HG02852 (cell line): ENCODE data around the gene TAS2R60.
"Not testable (repeated sequence)": the region's sequence is repeated elsewhere in the genome, so short reads cannot be mapped to it uniquely, and the experiment has no call there.

Source experiments
- ATAC-seq: cut with Tn5 transposase; IDR thresholded peaks from one replicate; pipeline ENCODE4 v1.9.1; 2021; ENCODE audit warnings: mild to moderate bottlenecking, moderate library complexity; ENCODE audit not compliant: unreplicated experiment

Gene TAS2R60

GRCh38 chr7:143467724-143468123, 24.5 kb downstream of the TAS2R60 start:
- no peak for ATAC-seq

GRCh38 chr7:143472071-143472689, 28.9 kb downstream of the TAS2R60 start:
- ATAC-seq = not testable (repeated sequence)

- ATAC-seq = no peak
Measured at GRCh38 chr7:143477501-143478150, 34.4 kb downstream of the TAS2R60 start, which contains the start of gene TAS2R41. Gene TAS2R41, plus strand, starts transcription at chr7:143477873. Its CDS starts 0 bp downstream, at chr7:143477873.

- no peak for ATAC-seq
Measured at GRCh38 chr7:143479055-143479766, 36.0 kb downstream of the TAS2R60 start.

GRCh38 chr7:143480501-143480900, 37.2 kb downstream of the TAS2R60 start:
- ATAC-seq = no peak

GRCh38 chr7:143484119-143484518, 40.9 kb downstream of the TAS2R60 start:
- ATAC-seq = no peak

- ATAC-seq = no peak
Measured at GRCh38 chr7:143485094-143485493, 41.8 kb downstream of the TAS2R60 start.

- ATAC-seq = no peak
Measured at GRCh38 chr7:143485500-143485899, 42.2 kb downstream of the TAS2R60 start.

GRCh38 chr7:143486266-143486665, 43.0 kb downstream of the TAS2R60 start:
- not testable (repeated sequence) for ATAC-seq

- ATAC-seq = no peak
Measured at GRCh38 chr7:143487061-143487460, 43.8 kb downstream of the TAS2R60 start.

GRCh38 chr7:143487566-143487965, 44.3 kb downstream of the TAS2R60 start:
- no peak for ATAC-seq

GRCh38 chr7:143490717-143491306, 47.6 kb downstream of the TAS2R60 start:
- ATAC-seq = no peak

GRCh38 chr7:143492043-143492471, 48.8 kb downstream of the TAS2R60 start:
- ATAC-seq = no peak

- ATAC-seq = peak; percentile 11
Measured at GRCh38 chr7:143492799-143493739, 49.8 kb downstream of the TAS2R60 start.

GRCh38 chr7:143493751-143494150, 50.5 kb downstream of the TAS2R60 start:
- peak; percentile 64 for ATAC-seq
